GM21576 (cell line): ENCODE data around the gene CARNS1.
A peak's percentile ranks its signal among the peaks of the same experiment; 100 is the strongest.
"Not testable (repeated sequence)": the region's sequence is repeated elsewhere in the genome, so short reads cannot be mapped to it uniquely, and the experiment has no call there.

ENCODE experiments used
- ATAC-seq: cut with Tn5 transposase; IDR thresholded peaks from one replicate; pipeline ENCODE4 v1.9.1; 2021; ENCODE audit warnings: mild to moderate bottlenecking, moderate library complexity; ENCODE audit not compliant: unreplicated experiment

The CARNS1 gene

DNA sequence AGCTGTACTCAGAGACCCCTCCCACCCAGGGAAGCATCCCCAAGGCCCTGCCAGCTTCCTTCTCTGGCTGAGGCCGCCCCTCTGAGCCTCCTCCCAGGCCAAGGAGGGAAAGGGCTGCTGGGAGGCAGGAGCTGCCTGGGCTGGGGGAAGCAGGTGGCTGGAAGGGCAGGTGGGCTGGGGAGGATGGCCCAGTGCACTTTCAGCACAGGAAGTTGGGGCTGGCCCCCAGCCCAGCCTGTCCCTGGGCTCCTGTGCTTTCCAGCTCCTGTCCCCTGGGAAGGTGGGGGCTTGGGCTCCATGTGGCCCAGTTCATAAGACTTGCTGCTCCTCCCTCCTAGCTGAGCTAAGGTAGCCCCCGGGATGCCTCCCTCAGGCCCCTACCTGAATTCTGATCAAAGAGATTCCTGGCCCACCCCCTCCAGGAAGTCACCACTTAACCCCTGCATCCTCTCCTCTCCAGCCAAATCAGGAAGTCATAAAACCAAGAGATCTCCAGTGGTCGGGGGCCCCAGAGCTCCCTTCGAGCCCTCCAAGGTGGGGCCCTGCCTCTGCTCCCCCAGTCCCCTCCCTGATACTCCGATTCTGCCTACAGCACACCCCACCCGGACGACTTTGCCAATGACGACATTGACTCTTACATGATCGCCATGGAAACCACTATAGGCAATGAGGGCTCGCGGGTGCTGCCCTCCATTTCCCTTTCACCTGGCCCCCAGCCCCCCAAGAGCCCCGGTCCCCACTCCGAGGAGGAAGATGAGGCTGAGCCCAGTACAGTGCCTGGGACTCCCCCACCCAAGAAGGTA lies 18.7 kb upstream of the CARNS1 start:
- no peak for ATAC-seq

DNA sequence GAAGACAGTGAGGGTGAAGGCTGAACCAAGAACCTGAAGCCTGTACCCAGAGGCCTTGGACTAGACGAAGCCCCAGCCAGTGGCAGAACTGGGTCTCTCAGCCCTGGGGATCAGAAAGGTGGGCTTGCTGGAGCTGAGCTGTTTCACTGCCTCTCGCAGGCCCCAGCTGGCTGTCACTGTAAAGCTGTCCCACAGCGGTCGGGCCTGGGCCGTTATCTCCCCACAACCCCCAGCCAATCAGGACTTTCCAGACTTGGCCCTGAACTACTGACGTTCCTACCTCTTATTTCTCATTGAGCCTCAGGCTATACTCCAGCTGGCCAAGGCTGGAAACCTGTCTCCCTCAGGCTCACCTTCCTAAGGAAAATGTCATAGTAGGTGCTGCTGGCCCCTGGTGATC lies 17.9 kb upstream of the CARNS1 start:
- ATAC-seq: no peak

DNA sequence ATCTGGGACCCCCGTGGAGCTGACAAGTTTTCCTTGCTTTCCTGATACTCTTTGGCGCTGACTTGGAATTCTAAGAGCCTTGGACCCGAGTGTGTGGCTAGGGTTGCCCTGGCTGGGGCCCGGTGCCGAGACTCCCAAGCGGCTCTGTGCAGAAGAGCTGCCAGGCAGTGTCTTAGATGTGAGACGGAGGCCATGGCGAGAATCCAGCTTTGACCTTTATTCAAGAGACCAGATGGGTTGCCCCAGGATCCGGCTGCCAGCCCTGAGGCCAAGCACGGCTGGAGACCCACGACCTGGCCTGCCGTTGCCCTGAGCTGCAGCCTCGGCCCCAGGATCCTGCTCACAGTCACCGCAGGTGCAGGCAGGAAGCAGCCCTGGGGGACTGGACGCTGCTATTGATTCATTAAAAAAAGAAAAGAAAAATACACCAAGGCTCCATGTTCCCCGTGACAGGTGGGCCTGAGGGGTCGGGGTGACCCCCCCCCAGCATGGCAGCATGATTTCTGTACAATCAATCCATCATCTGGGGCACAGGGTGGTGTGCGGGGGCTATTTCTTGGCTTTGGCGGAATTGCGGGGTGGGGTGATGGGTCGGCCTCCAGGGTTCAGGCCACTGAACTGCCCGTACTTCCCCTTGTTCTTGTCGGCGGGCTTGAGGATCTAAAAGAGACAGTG lies 17.4 kb upstream of the CARNS1 start:
- ATAC-seq: no peak

DNA sequence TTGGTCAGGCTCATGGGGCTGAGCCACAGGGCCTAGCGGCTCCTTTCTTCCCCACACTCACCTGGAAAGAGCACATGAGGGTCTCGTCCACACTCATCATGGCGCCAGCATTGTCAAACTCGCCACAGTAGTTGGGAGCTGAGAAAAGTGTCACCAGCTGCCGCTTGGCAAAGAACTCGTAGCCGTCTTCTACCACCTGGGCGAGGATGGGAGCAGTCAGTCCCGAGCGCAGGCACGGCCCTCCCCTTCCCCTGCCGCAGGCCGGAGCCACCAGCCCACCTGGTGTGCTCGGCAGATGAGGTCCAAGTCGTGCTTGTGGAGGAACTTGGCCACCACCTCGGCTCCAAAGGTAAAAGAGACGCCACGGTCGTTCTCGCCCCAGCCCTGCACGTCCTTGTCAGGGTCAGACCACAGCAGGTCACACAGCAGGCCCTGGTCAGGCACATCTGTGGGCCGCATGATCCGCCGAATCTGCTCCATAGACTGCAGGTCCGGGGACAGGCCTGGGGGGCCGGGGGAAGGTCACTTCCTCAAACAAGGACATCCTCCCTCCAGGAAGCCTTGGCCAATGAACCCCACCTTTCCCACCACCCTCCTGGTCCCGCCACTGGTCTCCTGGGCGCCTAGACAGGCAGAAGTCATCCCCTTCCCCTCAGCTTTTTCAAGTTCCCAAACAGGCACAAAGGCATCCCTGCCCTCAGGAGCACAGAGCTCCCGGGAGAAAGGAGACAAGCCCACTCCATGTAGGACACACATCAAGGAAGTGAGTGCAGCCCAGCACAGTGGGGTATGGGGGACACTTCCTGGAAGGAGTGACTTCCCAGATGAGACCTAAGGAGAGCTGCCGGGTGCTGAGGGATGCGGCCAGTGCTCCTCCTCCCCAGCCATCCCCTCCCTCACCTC lies 16.6 kb upstream of the CARNS1 start:
- no peak for ATAC-seq

DNA sequence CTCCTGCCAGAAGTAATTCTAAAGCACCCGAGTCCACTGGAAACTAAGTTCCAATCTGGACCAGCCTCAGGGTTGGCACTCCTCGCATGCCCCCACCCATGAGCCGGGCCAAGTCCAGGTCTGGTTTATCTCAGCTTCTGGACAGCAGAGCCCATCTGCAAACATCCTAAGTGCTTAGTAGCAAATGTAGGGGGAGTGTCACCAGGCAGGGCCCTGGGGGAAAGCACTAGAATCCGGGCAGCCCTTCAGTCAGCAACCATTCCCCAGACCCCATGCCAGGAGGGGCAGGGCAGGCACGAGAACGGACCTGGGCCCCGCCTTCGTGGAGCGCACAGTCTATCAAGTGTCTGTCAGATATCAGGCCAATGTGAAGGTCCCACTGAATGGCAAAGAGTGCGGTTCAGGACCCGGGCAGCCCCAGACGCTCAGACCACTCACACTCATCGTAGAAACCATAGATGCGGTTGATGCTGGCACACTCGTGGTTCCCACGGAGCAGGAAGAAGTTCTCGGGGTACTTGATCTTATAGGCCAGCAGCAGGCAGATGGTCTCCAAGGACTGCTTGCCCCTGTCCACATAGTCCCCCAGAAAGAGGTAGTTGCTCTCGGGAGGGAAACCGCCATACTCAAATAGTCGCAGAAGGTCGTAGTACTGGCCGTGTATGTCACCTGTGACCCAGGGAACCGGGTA lies 15.1 kb upstream of the CARNS1 start:
- no peak for ATAC-seq

DNA sequence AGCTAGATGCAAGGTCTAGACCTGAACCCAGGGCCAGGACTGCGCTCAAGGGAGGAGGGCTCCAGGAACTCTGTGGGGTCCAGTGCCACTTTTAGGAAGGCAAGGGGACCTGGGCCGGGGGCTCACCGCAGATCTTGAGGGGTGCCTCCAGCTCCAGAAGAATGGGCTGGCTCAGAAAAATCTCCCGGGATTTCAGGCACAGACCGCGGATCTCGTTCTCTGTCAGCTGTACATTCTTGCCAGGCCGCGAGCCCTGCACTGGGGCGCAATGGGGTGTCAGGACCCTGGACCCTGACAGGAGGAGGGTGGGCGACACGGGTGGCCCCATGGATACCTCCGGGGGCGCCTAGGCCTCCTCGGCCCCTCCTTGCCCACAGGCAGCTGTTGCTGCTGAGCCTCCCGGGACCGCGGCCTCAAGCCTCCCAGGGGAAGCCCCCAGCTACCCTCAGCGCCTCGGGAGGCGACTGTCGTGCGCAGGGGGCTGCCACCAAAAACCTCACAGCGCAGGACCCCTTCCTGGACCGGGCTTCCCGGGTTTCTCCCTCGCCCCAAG lies 14.5 kb upstream of the CARNS1 start:
- no peak for ATAC-seq

DNA sequence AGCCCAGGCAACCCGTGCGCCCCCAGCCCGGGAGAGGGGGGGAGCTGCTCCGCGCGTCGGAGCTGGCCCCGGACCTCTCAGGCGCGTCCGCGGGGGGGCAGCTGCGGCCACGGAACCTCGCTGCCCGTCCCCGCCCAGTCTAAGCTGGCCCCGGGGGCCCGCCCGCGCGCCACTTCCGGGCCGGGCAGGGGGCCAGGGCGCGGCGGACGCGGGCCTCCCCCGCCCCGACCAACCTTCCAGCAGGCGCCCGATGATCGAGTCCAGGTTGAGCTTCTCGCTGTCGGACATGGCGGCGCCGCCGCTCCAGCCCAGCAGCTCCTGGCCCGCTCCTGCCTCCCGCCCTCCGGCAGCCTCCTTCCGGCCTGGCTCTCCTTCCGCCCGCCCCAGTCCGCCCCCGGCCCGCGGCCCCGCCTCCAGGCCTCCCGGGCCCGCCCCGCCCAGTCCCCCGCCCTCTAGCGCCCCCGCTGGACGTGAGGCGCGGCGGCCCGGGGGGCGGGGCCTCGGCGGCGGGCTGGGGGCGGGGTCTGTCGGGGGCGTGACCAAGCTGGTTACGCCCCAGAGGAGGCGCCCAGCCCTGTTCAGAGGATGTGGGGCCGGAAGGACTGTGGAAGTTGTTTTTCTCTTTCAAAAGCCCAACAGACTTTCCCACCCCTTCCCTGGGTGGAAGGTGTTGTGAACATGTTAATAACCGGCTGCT lies 13.8 kb upstream of the CARNS1 start, which contains the start of gene PPP1CA:
Gene PPP1CA (minus strand): TSS at position 364 of the 697 bp plus-strand sequence. CDS start 76 bp downstream, at position 288.
- peak; percentile 48 for ATAC-seq

DNA sequence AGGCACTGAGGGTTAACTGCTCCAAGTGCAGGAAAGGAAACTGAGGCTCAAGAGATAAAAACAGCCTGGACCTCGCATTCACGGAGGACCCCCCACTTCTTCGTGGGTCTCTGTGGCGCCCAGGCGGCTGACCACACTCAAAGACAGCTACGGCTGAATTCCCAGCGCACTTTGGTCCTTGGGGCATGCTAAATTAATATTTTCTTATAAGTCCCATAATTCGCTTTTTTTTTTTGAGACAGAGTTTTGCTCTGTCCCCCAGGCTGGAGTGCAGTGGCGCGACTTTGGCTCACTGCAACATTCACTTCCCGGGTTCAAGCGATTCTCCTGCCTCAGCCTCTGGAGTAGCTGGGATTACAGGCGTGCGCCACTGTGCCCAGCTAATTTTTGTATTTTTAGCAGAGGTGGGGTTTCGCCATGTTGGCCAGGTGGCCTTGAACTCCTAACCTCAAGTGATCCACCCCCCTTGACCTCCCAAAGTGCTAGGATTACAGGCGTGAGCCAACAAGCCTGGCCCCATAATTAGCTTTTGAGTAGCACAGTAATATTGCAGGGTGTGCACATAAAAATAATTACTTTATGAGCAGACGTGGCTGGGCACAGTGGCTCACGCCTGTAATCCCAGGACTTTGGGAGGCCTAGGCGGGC lies 13.2 kb upstream of the CARNS1 start:
- ATAC-seq: not testable (repeated sequence)

DNA sequence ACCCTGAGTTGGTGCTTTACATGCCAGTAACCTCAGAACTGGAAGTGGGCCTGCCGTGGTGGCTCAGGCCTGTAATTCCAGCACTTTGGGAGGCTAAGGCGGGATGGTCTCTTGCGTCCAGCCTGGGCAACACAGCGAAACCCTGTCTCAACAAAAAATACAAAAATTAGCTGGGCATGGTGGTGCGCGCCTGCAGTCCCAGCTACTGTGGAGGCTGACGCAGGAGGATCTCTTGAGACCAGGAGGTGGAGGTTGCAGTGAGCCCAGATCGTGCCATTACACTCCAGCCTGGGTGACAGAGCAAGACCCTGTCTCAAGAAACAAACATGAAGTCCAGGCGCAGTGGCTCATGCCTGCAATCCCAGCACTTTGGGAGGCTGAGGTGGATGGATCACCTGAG lies 12.4 kb upstream of the CARNS1 start:
- not testable (repeated sequence) for ATAC-seq

DNA sequence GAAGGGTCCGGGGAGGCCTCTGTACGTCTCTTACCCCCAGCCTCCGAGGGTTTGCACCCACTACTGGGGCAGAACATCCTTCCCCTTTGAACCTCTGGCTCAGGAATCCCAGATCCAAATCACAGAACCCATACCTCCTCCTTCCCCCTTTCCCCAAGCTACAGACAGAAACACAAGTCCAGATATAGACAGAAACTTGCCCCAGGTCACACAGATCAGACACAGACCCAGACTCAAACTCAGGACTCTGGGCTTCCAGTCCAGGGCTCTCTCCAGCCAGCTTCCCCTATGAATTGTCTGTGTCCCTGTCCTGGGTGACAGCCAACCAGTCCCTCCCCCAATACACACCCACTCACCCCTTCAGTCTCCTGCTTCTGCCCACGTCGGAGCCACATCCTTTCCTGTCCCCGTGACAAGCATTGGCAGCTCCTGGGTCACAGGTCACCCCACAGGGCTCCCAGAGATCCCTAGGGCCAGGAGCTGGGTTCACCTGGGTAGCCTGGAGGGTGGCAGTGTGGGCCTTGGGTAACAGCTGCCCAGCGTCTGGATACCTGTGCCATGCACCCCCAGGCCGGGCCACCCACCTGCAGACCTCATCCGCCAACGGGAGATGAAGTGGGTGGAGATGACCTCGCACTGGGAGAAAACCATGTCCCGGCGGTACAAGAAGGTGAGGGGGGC lies 10.8 kb upstream of the CARNS1 start:
- no peak for ATAC-seq

DNA sequence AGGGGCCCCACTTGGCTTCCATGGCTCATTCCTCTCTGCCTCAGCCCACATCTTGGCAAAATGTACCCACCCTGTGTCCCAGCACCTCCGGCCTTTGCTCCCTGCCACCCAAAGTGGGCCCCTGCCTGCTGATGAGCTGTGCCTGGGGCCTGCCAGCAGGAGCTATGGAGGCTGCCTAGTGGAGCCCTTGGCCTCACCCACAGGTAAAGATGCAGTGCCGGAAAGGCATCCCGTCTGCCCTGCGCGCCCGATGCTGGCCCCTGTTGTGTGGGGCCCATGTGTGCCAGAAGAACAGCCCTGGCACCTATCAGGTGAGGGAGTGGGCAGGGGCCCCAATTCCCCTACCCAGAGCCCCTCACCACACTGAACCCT lies 10.3 kb upstream of the CARNS1 start:
- no peak for ATAC-seq

DNA sequence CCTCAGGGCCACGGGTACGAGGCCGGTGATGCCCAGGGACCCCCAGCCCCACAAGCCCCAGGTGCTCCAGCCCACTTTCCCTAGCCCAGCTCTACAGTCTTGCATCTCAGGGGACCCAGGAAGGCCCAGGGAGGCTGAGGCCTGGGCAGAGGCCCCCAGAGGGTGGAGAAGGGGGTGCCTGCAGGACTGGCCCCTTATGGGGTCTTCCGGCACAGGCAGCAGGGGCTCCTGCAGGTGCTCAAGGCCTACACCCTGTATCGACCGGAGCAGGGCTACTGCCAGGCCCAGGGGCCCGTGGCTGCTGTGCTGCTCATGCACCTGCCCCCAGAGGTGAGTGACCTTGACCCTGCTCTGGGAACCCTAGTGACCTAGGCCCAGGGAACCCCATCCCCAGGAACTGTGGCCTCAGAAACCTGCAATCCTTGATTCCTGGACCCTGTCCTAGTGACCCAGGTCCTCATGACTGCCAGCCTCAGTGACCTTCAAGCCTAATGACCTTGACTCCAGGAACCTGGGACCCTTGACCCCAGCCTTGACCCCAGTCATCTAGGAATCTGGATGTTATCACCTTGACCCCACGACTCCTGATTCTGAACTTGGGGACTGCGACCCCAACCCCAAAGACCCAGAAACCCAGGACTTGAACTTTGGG lies 9.7 kb upstream of the CARNS1 start:
- ATAC-seq: no peak

DNA sequence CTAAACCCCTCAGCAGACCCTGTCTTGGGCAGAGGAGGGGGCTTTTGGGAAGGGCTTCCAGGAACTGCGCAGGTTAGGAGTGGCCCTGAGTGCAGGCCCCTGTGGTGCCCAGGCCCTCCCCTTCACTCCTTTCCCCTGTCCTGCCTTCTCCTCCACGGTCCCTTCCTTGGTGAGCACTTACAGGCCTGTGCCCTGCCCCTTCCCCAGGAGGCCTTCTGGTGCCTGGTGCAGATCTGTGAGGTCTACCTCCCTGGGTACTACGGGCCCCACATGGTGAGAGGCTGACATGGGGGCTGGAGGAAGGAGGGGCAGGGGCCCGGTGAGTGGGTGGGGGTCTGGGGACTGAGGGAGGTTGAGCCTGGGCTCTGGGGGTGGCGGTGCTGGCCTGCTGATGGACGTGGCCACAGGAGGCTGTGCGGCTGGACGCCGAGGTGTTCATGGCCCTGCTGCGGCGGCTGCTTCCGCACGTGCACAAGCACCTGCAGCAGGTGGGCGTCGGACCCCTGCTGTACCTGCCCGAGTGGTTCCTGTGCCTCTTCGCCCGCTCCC lies 9.0 kb upstream of the CARNS1 start:
- no peak for ATAC-seq

DNA sequence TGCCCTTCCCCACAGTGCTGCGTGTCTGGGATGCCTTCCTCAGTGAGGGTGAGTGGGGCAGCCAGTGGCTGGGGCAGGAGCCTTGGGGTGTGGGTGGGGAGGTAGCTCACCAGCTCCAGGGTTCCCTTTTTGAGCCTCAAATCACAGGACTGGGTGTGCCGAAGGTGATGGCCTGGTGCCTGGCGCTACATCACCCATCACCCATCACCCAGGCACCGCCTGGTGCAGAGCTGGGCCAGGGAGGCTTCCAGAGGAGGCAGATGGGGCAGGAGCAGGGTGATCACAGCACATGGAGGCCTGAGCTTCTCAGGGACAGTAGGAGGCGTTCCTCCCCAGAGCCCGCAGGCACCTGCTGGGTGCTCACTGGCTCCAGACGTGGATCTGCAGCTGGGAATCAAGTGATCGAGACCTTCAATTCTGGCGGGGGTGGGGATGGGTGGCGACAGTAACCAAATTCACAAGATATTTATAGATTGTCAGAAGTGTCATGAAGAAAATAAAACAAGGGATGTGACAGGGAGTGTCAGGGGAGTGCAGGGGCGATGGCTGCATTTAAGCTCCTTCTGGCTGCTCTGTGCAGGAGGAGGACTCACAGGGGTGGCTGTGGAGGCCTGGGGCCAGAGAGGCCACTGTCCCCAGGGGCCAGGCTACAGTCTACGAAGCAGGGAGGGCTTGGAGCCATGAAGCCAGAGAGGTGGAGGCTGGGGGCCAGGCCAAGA lies 8.3 kb upstream of the CARNS1 start:
- no peak for ATAC-seq

DNA sequence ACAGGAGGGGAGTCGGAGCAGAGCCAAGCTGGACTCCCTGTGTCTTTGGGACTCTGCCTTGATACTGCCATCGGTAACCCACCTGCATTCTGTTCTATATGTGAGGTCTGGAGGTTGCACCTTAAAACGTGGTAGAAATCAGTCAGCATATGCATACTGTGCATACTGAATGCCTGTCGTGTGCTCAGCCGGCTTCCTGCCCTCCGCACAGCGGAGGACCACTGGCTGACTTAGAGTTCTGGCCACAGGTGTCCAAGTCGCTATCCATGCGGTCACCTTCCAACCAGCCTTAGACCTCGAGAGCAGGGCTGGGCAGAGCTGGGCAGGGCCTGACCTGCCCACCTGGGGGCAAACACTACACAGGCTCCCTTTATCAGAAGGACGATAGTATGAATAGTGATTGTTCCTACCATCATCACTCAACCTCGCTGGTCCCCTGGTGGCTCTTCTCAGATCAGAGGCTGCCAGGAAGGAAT lies 7.8 kb upstream of the CARNS1 start:
- ATAC-seq: no peak

DNA sequence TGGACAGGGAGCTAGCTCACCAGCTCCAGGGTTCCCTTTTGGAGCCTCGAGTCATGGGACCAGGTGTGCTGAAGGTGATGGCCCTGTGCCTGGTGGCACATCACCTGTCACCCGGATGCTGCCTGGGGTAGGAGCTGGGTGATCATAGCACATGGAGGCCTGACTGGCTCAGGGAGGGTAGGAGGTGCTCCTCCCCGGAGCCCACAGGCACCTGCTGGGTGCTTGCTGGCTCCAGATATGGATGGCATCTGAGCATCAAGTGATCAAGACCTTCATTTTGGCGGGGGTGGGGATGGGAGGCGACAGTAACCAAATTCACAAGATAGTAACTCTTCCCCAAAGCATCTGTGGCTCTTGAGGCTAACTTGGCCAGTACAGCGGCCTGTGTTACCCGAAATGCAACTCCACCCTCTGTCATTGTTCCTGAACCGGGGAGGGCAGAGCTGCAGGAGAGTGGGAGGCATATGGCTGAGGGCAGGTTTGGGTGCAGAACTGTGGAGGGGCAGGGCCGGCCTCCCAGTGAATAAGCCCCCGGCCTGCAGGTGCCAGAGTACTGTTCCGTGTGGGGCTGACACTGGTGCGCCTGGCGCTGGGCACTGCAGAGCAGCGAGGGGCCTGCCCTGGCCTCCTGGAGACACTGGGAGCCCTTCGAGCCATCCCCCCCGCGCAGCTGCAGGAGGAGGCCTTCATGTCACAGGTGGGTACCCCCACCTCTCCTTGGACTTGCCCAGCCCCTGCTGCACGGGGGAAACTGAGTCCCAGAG lies 6.9 kb upstream of the CARNS1 start:
- ATAC-seq: no peak

DNA sequence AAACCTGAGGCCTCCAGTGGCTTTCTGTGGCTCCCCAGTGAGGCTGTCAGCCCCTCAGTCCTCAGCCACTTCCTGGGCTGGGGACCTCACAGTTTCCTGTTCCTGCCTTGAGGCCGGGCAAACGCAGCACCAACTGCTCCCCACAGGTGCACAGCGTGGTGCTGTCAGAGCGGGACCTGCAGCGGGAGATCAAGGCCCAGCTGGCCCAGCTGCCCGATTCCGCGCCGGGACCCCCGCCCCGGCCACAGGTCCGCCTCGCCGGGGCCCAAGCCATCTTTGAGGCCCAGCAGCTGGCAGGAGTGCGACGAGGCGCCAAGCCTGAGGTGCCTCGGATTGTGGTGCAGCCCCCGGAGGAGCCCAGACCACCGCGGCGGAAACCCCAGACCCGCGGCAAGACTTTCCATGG lies 6.2 kb upstream of the CARNS1 start:
- peak; percentile 49 for ATAC-seq
